Osteoblast (primary cell): ENCODE data around the gene DUSP3. TPM values are rescaled to one million over a fixed set of nuclear protein-coding genes. Genes with fewer than 3 reads are reported as not detected.

Experiments
- DNase-seq: peaks from one replicate; pipeline ENCODE4 v3.0.0; 2011; ENCODE audit warnings: low spot score, mixed read lengths; ENCODE audit not compliant: insufficient read length; ENCODE audit errors: missing footprints
- H2AFZ ChIP-seq: 2 replicates; pipeline ENCODE4 v1.6.0; 2011; ENCODE audit warnings: mild to moderate bottlenecking, low read length
- H3K27ac ChIP-seq: 2 replicates; pipeline ENCODE4 v1.5.1; 2011; ENCODE audit warnings: mild to moderate bottlenecking, low read depth, low read length, moderate library complexity
- H3K27me3 ChIP-seq: 2 replicates; pipeline ENCODE4 v1.6.0; 2012; ENCODE audit warnings: mild to moderate bottlenecking, control low read depth, inconsistent platforms, low read length, moderate library complexity; ENCODE audit not compliant: insufficient read depth
- H3K36me3 ChIP-seq: 2 replicates; pipeline ENCODE4 v1.5.1; 2011; ENCODE audit warnings: mild to moderate bottlenecking, low read length, control low read depth, moderate library complexity; ENCODE audit not compliant: insufficient read depth
- H3K4me1 ChIP-seq: 2 replicates; pipeline ENCODE4 v1.5.1; 2011; ENCODE audit warnings: mild to moderate bottlenecking, low read length, control low read depth, moderate library complexity; ENCODE audit not compliant: insufficient read depth
- H3K4me2 ChIP-seq: 2 replicates; pipeline ENCODE4 v1.6.0; 2011; ENCODE audit warnings: mild to moderate bottlenecking, low read length; ENCODE audit not compliant: insufficient read depth
- H3K4me3 ChIP-seq: fragments of 200-600 bp; sonication (generic); 3 replicates; pipeline ENCODE4 v1.5.1; 2012; ENCODE audit warnings: mild to moderate bottlenecking, low read length, inconsistent platforms; ENCODE audit not compliant: insufficient read depth
- H3K79me2 ChIP-seq: 2 replicates; pipeline ENCODE4 v1.6.0; 2012; ENCODE audit warnings: mild to moderate bottlenecking, low read length, control low read depth, inconsistent platforms; ENCODE audit not compliant: insufficient read depth
- H3K9me3 ChIP-seq: 2 replicates; pipeline ENCODE4 v1.5.1; 2011; ENCODE audit warnings: low read depth, low read length, control low read depth
- H4K20me1 ChIP-seq: 2 replicates; pipeline ENCODE4 v1.6.0; 2012; ENCODE audit warnings: mild to moderate bottlenecking, low read length, control low read depth; ENCODE audit not compliant: insufficient read depth
- CTCF ChIP-seq: IDR thresholded peaks from 2 replicates; pipeline ENCODE4 v1.5.1; 2011; ENCODE audit warnings: mild to moderate bottlenecking, low read depth, low read length, moderate library complexity; ENCODE audit errors: extremely low read depth
- total RNA-seq: library from RNA; depleted of rRNA; stranded (reverse); fragments of >200 nt; gene quantifications from 2 replicates; pipeline ENCODE4 v1.2.3, GENCODE V29; 2012

The DUSP3 gene
- total RNA-seq, 1 donor: 68.8 TPM

- Histone ChIP-seq H3K36me3 (no peaks in the 10 kb centered on the region), H3K79me2 (no peaks in the 10 kb centered on the region), H2AFZ (peak overlapping the region; percentile 47), H3K4me2 (peak overlapping the region; percentile 63), H4K20me1 (no peaks in the 10 kb centered on the region), H3K27ac (no peak overlapping the region), H3K27me3 (peaks cover 50% of the 10 kb centered on the region), H3K4me3 (peak overlapping the region; percentile 42), H3K9me3 (no peaks in the 10 kb centered on the region), H3K4me1 (no peaks in the 10 kb centered on the region)
- DNase-seq: peak; percentile 91
- TF ChIP-seq CTCF: no peak
Observed at GRCh38 chr17:43755389-43755875, 23.3 kb downstream of the DUSP3 start.

- Histone ChIP-seq H3K27ac (no peak overlapping the region), H3K9me3 (no peaks in the 10 kb centered on the region), H3K4me3 (peak overlapping the region; percentile 42), H3K4me2 (peak overlapping the region; percentile 63), H3K27me3 (peaks cover 49% of the 10 kb centered on the region), H2AFZ (no peak overlapping the region), H3K36me3 (no peaks in the 10 kb centered on the region), H3K79me2 (no peaks in the 10 kb centered on the region), H3K4me1 (no peaks in the 10 kb centered on the region), H4K20me1 (no peaks in the 10 kb centered on the region)
- no peak for TF ChIP-seq CTCF
- no peak for DNase-seq
Observed at GRCh38 chr17:43754947-43755346, 23.8 kb downstream of the DUSP3 start.

GRCh38 chr17:43753493-43754129 is 25.2 kb downstream of the DUSP3 start:
- Histone ChIP-seq H3K4me2 (no peak overlapping the region), H3K27ac (no peak overlapping the region), H3K36me3 (no peaks in the 10 kb centered on the region), H4K20me1 (no peaks in the 10 kb centered on the region), H3K9me3 (no peaks in the 10 kb centered on the region), H3K79me2 (no peaks in the 10 kb centered on the region), H3K4me1 (peaks cover 3% of the 10 kb centered on the region), H3K27me3 (peaks cover 43% of the 10 kb centered on the region), H3K4me3 (no peak overlapping the region), H2AFZ (no peak overlapping the region)
- TF ChIP-seq CTCF: no peak
- DNase-seq: no peak

GRCh38 chr17:43750153-43750552 is 28.6 kb downstream of the DUSP3 start:
- Histone ChIP-seq H3K4me2 (no peak overlapping the region), H3K4me1 (peaks cover 6% of the 10 kb centered on the region), H3K36me3 (no peaks in the 10 kb centered on the region), H4K20me1 (no peaks in the 10 kb centered on the region), H3K9me3 (no peaks in the 10 kb centered on the region), H3K4me3 (no peak overlapping the region), H3K27me3 (peaks cover 8% of the 10 kb centered on the region), H2AFZ (no peak overlapping the region), H3K79me2 (no peaks in the 10 kb centered on the region), H3K27ac (no peak overlapping the region)
- TF ChIP-seq CTCF: no peak
- DNase-seq: no peak
